HG02610 (cell line): ENCODE data around the gene EML1.

Experiments used
- ATAC-seq: cut with Tn5 transposase; IDR thresholded peaks from one replicate; pipeline ENCODE4 v1.9.1; 2021; ENCODE audit warnings: mild to moderate bottlenecking, moderate library complexity; ENCODE audit not compliant: unreplicated experiment

Gene EML1

GRCh38 chr14:99802301-99803105 lies 9.3 kb downstream of the EML1 start:
- no peak for ATAC-seq

- no peak for ATAC-seq
Observed at GRCh38 chr14:99803106-99803775, 10.0 kb downstream of the EML1 start.

- ATAC-seq, result no peak
Observed at GRCh38 chr14:99803803-99804202, 10.6 kb downstream of the EML1 start.

GRCh38 chr14:99805757-99806439 lies 12.7 kb downstream of the EML1 start:
- ATAC-seq, result no peak

- ATAC-seq, result no peak
Observed at GRCh38 chr14:99806836-99807235, 13.6 kb downstream of the EML1 start.

GRCh38 chr14:99807413-99808153 lies 14.4 kb downstream of the EML1 start:
- ATAC-seq, result no peak

- no peak for ATAC-seq
Observed at GRCh38 chr14:99808154-99808505, 14.9 kb downstream of the EML1 start.

- no peak for ATAC-seq
Observed at GRCh38 chr14:99808515-99808914, 15.3 kb downstream of the EML1 start.

- no peak for ATAC-seq
Observed at GRCh38 chr14:99809360-99809759, 16.1 kb downstream of the EML1 start.

GRCh38 chr14:99809859-99810558 lies 16.8 kb downstream of the EML1 start:
- no peak for ATAC-seq

- no peak for ATAC-seq
Observed at GRCh38 chr14:99810559-99810874, 17.3 kb downstream of the EML1 start.

- no peak for ATAC-seq
Observed at GRCh38 chr14:99812096-99812750, 19.0 kb downstream of the EML1 start.

- no peak for ATAC-seq
Observed at GRCh38 chr14:99812892-99813291, 19.7 kb downstream of the EML1 start.

GRCh38 chr14:99815696-99816095 lies 22.5 kb downstream of the EML1 start:
- ATAC-seq, result no peak

GRCh38 chr14:99816217-99816616 lies 23.0 kb downstream of the EML1 start:
- ATAC-seq, result no peak

- ATAC-seq, result no peak
Observed at GRCh38 chr14:99816642-99817041, 23.4 kb downstream of the EML1 start.

GRCh38 chr14:99817331-99817730 lies 24.1 kb downstream of the EML1 start:
- no peak for ATAC-seq

GRCh38 chr14:99818503-99819036 lies 25.4 kb downstream of the EML1 start:
- ATAC-seq, result no peak

GRCh38 chr14:99819514-99819913 lies 26.3 kb downstream of the EML1 start:
- no peak for ATAC-seq

GRCh38 chr14:99820702-99821331 lies 27.6 kb downstream of the EML1 start:
- ATAC-seq, result no peak
